Caco-2 (cell line): Measurements from ENCODE around the gene TMEM204. TPM values are rescaled to one million over a fixed set of nuclear protein-coding genes. Genes with fewer than 3 reads are reported as not detected.

Experiments
- BruUV-seq: library from RNA; stranded (reverse); fragments of 400-500 nt; replicated peaks from 2 replicates; lab custom pipeline; 2021; lab: Mats Ljungman, UMichigan
- CTCF ChIA-PET: fragments of 300-600 bp; sonication (Branson Sonifier 250); formaldehyde crosslinking; loops from one replicate; lab custom pipeline; 2022; ENCODE audit warnings: antibody characterized with exemption; lab: Charles Lee
- POLR2A ChIA-PET: fragments of 300-600 bp; sonication (Branson Sonifier 250); formaldehyde crosslinking; loops from one replicate; lab custom pipeline; 2022; ENCODE audit warnings: antibody characterized with exemption; lab: Charles Lee
- DNase-seq, 2 experiments: peaks; one replicate each; pipeline versions ENCODE4 v3.0.0 to v3.0.0-alpha.2; 2020 to 2022
- H3K27me3 ChIP-seq: replicated peaks from 2 replicates; pipeline ENCODE4 v1.6.0; 2011; ENCODE audit warnings: low read length; ENCODE audit not compliant: control insufficient read depth, insufficient read depth
- H3K36me3 ChIP-seq: 2 replicates; pipeline ENCODE4 v1.5.1; 2011; ENCODE audit warnings: low read length; ENCODE audit not compliant: control insufficient read depth, insufficient read depth
- H3K4me1 ChIP-seq: fragments of 250-450 bp; sonication (Bioruptor Pico); 2 replicates; pipeline ENCODE4 v1.5.1; 2020; ENCODE audit warnings: mild to moderate bottlenecking
- H3K4me3 ChIP-seq: 2 replicates; pipeline ENCODE4 v1.5.1; 2011; ENCODE audit warnings: low read depth, mild to moderate bottlenecking, control low read depth, low read length
- H3K9me3 ChIP-seq: fragments of 250-450 bp; sonication (Bioruptor Pico); 2 replicates; pipeline ENCODE4 v1.5.1; 2020; ENCODE audit warnings: mild to moderate bottlenecking, moderate library complexity
- H3K27ac Mint-ChIP-seq: one replicate; pipeline ENCODE4 v1.8.0; 2022; ENCODE audit warnings: mixed read lengths; ENCODE audit not compliant: unreplicated experiment
- H3K27me3 Mint-ChIP-seq: one replicate; pipeline ENCODE4 v1.8.0; 2022; ENCODE audit warnings: mixed read lengths; ENCODE audit not compliant: insufficient read depth, unreplicated experiment
- H3K36me3 Mint-ChIP-seq: one replicate; pipeline ENCODE4 v1.8.0; 2022; ENCODE audit warnings: mild to moderate bottlenecking, mixed read lengths; ENCODE audit not compliant: insufficient read depth, unreplicated experiment
- H3K4me1 Mint-ChIP-seq: one replicate; pipeline ENCODE4 v1.8.0; 2022; ENCODE audit warnings: low read depth, mixed read lengths; ENCODE audit not compliant: unreplicated experiment
- H3K4me3 Mint-ChIP-seq: one replicate; pipeline ENCODE4 v1.8.0; 2022; ENCODE audit warnings: mild to moderate bottlenecking, moderate library complexity, mixed read lengths; ENCODE audit not compliant: unreplicated experiment
- H3K9me3 Mint-ChIP-seq: one replicate; pipeline ENCODE4 v1.8.0; 2022; ENCODE audit warnings: mixed read lengths; ENCODE audit not compliant: unreplicated experiment
- intact Hi-C: fragments of 100-400 bp; cut with micrococcal nuclease; formaldehyde crosslinking; loops from one replicate; pipeline ENCODE4 v1.10.0; 2022; ENCODE audit not compliant: unreplicated experiment
- total RNA-seq: library from RNA; stranded (reverse); gene quantifications from 2 replicates; pipeline ENCODE4 v1.2.3, GENCODE V29; 2022
- TF ChIP-seq, protein P1 (sequence below), 2 experiments: fragments of 200-600 bp in 1 of 2; IDR thresholded peaks; 1 replicate in 1 of 2; 2 replicates in 1 of 2; pipeline versions ENCODE4 v1.5.1 to v1.8.0; 2011 to 2022; ENCODE audit warnings: antibody characterized with exemption in 1 of 2, control low read depth in 1 of 2, inconsistent platforms in 1 of 2, low read depth in 1 of 2, low read length in 1 of 2, mild to moderate bottlenecking in 1 of 2, moderate library complexity in 1 of 2; ENCODE audit not compliant: insufficient read depth in 1 of 2, severe bottlenecking in 1 of 2, unreplicated experiment in 1 of 2

TMEM204 gene
- total RNA-seq, 1 experiment from 2014 or later = not detected

DNA sequence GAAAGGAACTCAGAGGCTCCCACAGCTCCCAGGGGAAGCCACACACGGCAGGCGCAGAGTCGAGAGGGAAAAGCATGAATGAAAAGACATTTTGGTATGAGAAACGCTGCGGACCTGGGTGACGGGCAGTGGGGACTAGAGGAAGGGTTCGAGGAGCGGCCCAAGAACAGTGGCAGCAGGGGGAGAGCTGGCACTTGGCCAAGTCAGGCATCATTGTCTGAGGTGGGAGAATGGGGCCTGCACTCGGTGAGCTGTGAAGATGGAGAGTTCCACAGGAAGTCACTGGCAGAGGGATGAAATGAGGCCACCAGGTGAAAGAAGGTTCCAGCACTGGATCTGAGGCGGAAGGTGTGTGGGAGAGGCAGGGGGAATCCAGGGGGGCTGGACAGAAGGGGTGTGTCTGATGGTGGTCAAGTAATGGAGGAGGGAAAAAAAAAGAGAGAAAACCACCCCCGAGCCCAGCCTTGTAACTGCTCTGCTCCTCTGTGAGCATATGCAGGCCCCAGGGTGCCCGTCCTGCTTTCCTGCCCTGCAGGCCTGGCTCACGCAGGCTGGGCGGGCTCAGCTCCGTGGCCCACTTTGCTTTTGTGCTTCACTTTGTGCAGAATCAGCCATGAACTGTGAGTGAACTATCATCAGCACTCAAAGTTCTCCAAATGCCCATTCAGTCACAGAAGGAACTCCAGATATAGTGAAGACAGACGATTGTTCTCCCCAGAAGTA is 31.8 kb downstream of the TMEM204 start:
- DNase-seq = no peak
- no TSS peak for BruUV-seq

DNA sequence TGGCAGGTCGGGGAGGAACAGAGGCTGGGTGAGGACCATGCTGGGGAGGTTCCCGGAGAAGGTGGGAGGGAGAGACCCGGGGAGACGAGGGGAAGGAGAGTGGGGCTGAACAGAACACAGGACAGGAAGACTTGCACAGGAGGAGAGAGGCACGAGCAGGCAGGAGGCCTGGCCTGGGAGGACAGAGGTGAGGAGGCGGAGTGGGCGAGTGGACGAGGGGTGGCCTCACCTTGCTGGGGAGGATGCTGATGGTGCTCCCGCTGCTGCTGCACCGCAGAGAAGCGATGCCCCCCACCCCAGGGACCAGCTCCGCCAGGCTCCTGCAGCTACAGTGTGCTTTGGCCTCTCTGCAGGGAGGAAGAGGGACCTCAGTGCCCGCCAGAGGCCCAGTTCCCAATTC is 34.5 kb downstream of the TMEM204 start:
- intact Hi-C loops = no loop called here
- ChIA-PET POLR2A (interaction anchor here (0.7 kb wide), 1 partner anchor 96 kb away, joined by 3 read pairs; no protein-coding TSS in a partner anchor), CTCF (no interaction called here)
- TF ChIP-seq, protein P1, sequence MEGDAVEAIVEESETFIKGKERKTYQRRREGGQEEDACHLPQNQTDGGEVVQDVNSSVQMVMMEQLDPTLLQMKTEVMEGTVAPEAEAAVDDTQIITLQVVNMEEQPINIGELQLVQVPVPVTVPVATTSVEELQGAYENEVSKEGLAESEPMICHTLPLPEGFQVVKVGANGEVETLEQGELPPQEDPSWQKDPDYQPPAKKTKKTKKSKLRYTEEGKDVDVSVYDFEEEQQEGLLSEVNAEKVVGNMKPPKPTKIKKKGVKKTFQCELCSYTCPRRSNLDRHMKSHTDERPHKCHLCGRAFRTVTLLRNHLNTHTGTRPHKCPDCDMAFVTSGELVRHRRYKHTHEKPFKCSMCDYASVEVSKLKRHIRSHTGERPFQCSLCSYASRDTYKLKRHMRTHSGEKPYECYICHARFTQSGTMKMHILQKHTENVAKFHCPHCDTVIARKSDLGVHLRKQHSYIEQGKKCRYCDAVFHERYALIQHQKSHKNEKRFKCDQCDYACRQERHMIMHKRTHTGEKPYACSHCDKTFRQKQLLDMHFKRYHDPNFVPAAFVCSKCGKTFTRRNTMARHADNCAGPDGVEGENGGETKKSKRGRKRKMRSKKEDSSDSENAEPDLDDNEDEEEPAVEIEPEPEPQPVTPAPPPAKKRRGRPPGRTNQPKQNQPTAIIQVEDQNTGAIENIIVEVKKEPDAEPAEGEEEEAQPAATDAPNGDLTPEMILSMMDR (IDR thresholded peaks at IDR 0.05; ENCODE audit: insufficient read depth in 1 of 2, low read depth in 1 of 2, low read length in 1 of 2, severe bottlenecking in 1 of 2, unreplicated experiment in 1 of 2) = no peak
- no peaks in the 10 kb centered on the region for H3K4me1 ChIP-seq
- no peaks in the 10 kb centered on the region for H3K36me3 ChIP-seq
- Mint-ChIP-seq H3K36me3 (no peaks in the 10 kb centered on the region), H3K9me3 (no peaks in the 10 kb centered on the region), H3K4me1 (no peaks in the 10 kb centered on the region), H3K4me3 (no peak overlapping the region), H3K27ac (no peak overlapping the region), H3K27me3 (no peaks in the 10 kb centered on the region)
- H3K9me3 ChIP-seq = no peaks in the 10 kb centered on the region
- H3K4me3 ChIP-seq = no peak overlapping the region
- no peak for DNase-seq
- BruUV-seq = no TSS peak
- no peaks in the 10 kb centered on the region for H3K27me3 ChIP-seq

More for the DNA sequence above, 31.8 kb downstream of the TMEM204 start:
- H3K9me3 Mint-ChIP-seq = no peaks in the 10 kb centered on the region
- Histone ChIP-seq H3K27me3 (no peaks in the 10 kb centered on the region), H3K4me3 (no peak overlapping the region), H3K9me3 (no peaks in the 10 kb centered on the region), H3K36me3 (no peaks in the 10 kb centered on the region), H3K4me1 (no peaks in the 10 kb centered on the region)
- H3K4me3 Mint-ChIP-seq = no peak overlapping the region
- no peaks in the 10 kb centered on the region for H3K27me3 Mint-ChIP-seq
- TF ChIP-seq, protein P1 (IDR thresholded peaks at IDR 0.05; ENCODE audit: insufficient read depth in 1 of 2, low read depth in 1 of 2, low read length in 1 of 2, severe bottlenecking in 1 of 2, unreplicated experiment in 1 of 2) = no peak
- intact Hi-C loops = no loop called here
- ChIA-PET CTCF (no interaction called here), POLR2A (no interaction called here)
- H3K36me3 Mint-ChIP-seq = no peaks in the 10 kb centered on the region
- H3K27ac Mint-ChIP-seq = no peak overlapping the region
- no peaks in the 10 kb centered on the region for H3K4me1 Mint-ChIP-seq

DNA sequence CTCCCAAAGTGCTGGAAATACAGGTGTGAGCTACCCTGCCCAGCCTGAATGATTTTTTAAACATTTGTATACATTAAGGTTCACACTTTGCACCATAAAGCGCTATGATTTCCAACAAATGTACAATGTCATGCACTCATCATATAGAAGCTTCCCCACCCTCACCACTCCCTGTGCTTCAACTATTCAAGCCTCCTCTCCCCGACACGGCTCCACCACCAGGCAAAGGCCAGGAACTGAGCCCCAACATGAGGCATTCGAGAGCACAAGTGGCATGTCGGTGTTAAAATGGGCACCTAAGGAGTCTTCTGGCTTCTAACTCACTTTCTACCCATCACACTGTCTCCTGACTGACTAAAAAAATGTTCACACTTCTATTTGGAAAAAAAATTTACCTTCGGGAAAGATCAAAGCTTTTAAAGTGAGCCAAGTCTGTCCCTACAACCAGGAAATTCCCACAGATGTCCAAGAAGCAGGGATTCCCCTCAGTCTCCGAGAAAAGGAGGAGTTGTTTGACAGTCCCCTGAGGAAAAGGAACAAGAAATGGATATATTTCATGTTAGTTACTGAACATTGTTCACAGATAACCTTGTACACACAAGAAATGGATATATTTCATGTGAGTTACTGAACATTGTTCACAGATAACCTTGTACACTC is 37.7 kb downstream of the TMEM204 start:
- no TSS peak for BruUV-seq
- Histone ChIP-seq H3K27me3 (no peaks in the 10 kb centered on the region), H3K4me3 (no peak overlapping the region), H3K9me3 (no peaks in the 10 kb centered on the region), H3K36me3 (no peaks in the 10 kb centered on the region), H3K4me1 (no peaks in the 10 kb centered on the region)
- DNase-seq = no peak
- TF ChIP-seq, protein P1 (IDR thresholded peaks at IDR 0.05; ENCODE audit: insufficient read depth in 1 of 2, low read depth in 1 of 2, low read length in 1 of 2, severe bottlenecking in 1 of 2, unreplicated experiment in 1 of 2) = no peak
- Mint-ChIP-seq H3K9me3 (no peaks in the 10 kb centered on the region), H3K27ac (no peak overlapping the region), H3K27me3 (no peaks in the 10 kb centered on the region), H3K36me3 (no peaks in the 10 kb centered on the region), H3K4me3 (no peak overlapping the region), H3K4me1 (no peaks in the 10 kb centered on the region)
- ChIA-PET CTCF (no interaction called here), POLR2A (interaction anchor here (0.5 kb wide), 1 partner anchor 224 kb away, joined by 4 read pairs; no protein-coding TSS in a partner anchor)
- intact Hi-C loops = no loop called here
